Thoracic aorta (tissue), 2 donors: ENCODE measurements around the gene LCOR. TPM values are rescaled to one million over a fixed set of nuclear protein-coding genes. Genes with fewer than 3 reads are reported as not detected.

ENCODE experiments used
- ATAC-seq: fragments of 150-250 bp; one replicate; pipeline ENCODE4 v1.8.0; 2017; ENCODE audit warnings: low read depth; ENCODE audit not compliant: insufficient number of reproducible peaks, low FRiP score
- DNase-seq: peaks from one replicate; pipeline ENCODE4 v3.0.0-alpha.2; 2020; ENCODE audit warnings: low spot score
- H3K27ac ChIP-seq, 2 donors: fragments of 200-600 bp; sonication (generic); 1 replicate in 1 of 2; 2 replicates in 1 of 2; pipeline ENCODE4 v1.5.1; 2016; ENCODE audit warnings: mild to moderate bottlenecking in 2 of 2, moderate library complexity in 2 of 2
- H3K27me3 ChIP-seq: fragments of 200-600 bp; sonication (generic); replicated peaks from 2 replicates; pipeline ENCODE4 v1.6.0; 2016; ENCODE audit warnings: mild to moderate bottlenecking; ENCODE audit not compliant: insufficient read depth
- H3K36me3 ChIP-seq: fragments of 200-600 bp; sonication (generic); one replicate; pipeline ENCODE4 v1.5.1; 2016
- H3K4me1 ChIP-seq, 2 donors: fragments of 200-600 bp; sonication (generic); 1 replicate in 1 of 2; 2 replicates in 1 of 2; pipeline versions ENCODE4 v1.5.1 to v1.6.0; 2016; ENCODE audit warnings: low read depth in 2 of 2, mild to moderate bottlenecking in 1 of 2; ENCODE audit not compliant: control insufficient read depth in 1 of 2
- H3K4me3 ChIP-seq: fragments of 200-600 bp; sonication (generic); 2 replicates; pipeline ENCODE4 v1.5.1; 2016; ENCODE audit warnings: mild to moderate bottlenecking
- H3K9me3 ChIP-seq: fragments of 200-600 bp; sonication (generic); 2 replicates; pipeline ENCODE4 v1.5.1; 2016
- total RNA-seq, 2 donors: library from RNA; depleted of rRNA; stranded (reverse); fragments of >200 nt; gene quantifications; one replicate each; pipeline versions ENCODE4 v1.1.0 to v1.2.3, GENCODE V29; 2016
- TF ChIP-seq, protein P1 (sequence below): fragments of 200-600 bp; sonication (generic); IDR thresholded peaks from one replicate; pipeline ENCODE4 v1.5.1; 2019; ENCODE audit warnings: antibody characterized with exemption

The LCOR gene
- total RNA-seq, 2 donors from 2014 or later = 18.3 to 23.3 TPM

DNA sequence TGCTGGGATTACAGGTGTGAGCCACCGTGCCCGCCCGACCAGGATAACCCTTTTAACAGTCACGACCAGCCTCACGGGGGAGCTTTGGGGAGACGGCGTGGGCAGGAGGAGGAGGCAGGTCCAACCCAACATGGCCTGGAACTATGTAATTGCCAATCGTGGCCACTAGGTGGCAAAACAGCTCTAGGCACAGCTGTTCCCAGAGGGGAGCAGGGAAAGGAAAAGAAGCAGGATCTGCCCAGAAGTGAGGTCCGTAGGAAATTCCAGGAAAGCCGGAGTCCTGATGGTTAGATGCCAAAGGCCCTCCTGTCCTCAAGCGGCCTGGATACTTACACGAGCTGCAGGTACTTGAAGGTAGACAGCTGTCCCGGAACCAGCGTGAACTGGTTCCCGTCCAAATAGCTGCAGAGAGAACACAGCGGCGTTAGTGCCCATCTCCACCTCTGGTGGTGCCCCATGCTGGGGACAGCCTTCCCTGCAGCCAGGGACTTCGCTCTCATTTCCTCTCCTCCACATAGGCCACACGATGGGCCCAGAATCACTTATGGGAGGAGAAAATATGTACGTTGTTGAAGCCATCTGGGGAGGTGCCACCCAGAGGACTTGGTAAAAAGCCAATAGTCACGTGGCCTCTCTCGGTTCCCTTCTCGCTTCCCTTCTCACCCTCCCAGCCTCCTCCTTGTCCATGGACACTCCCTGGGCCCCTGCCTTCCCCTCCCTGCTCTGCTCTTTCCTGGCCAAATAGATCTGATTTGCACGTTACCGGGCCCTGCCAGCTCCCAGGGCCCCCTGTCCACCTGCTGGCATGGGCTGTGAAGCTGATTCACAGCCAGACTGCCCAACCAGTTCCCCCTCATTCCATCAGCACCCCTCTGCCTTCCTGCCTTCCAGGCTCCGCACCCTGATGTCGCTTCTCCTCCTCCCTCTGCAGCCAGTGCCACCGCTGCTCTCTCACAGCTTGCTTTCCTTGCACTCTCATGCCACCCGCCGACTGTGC, 205.6 kb downstream of the LCOR start:
- no peak overlapping the region for H3K27ac ChIP-seq
- H3K27me3 ChIP-seq = no peaks in the 10 kb centered on the region
- no peaks in the 10 kb centered on the region for H3K36me3 ChIP-seq
- ATAC-seq (peak; percentile 65), DNase-seq (peak; percentile 57)
- peaks cover 0 to 13% of the 10 kb centered on the region in 2 donors for H3K4me1 ChIP-seq
- H3K9me3 ChIP-seq = no peaks in the 10 kb centered on the region
- H3K4me3 ChIP-seq = peak overlapping the region; percentile 73
- TF ChIP-seq, protein P1, sequence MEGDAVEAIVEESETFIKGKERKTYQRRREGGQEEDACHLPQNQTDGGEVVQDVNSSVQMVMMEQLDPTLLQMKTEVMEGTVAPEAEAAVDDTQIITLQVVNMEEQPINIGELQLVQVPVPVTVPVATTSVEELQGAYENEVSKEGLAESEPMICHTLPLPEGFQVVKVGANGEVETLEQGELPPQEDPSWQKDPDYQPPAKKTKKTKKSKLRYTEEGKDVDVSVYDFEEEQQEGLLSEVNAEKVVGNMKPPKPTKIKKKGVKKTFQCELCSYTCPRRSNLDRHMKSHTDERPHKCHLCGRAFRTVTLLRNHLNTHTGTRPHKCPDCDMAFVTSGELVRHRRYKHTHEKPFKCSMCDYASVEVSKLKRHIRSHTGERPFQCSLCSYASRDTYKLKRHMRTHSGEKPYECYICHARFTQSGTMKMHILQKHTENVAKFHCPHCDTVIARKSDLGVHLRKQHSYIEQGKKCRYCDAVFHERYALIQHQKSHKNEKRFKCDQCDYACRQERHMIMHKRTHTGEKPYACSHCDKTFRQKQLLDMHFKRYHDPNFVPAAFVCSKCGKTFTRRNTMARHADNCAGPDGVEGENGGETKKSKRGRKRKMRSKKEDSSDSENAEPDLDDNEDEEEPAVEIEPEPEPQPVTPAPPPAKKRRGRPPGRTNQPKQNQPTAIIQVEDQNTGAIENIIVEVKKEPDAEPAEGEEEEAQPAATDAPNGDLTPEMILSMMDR = peak; percentile 88

- no peak overlapping the region for H3K27ac ChIP-seq
- H3K4me1 ChIP-seq = peaks cover 0 to 13% of the 10 kb centered on the region in 2 donors
- TF ChIP-seq, protein P1 = no peak
- H3K36me3 ChIP-seq = no peaks in the 10 kb centered on the region
- ATAC-seq (no peak), DNase-seq (no peak)
- no peaks in the 10 kb centered on the region for H3K27me3 ChIP-seq
- no peak overlapping the region for H3K4me3 ChIP-seq
- no peaks in the 10 kb centered on the region for H3K9me3 ChIP-seq
These were observed 206.6 kb downstream of the LCOR start for GRCh38 chr10:97038688-97039087.

DNA sequence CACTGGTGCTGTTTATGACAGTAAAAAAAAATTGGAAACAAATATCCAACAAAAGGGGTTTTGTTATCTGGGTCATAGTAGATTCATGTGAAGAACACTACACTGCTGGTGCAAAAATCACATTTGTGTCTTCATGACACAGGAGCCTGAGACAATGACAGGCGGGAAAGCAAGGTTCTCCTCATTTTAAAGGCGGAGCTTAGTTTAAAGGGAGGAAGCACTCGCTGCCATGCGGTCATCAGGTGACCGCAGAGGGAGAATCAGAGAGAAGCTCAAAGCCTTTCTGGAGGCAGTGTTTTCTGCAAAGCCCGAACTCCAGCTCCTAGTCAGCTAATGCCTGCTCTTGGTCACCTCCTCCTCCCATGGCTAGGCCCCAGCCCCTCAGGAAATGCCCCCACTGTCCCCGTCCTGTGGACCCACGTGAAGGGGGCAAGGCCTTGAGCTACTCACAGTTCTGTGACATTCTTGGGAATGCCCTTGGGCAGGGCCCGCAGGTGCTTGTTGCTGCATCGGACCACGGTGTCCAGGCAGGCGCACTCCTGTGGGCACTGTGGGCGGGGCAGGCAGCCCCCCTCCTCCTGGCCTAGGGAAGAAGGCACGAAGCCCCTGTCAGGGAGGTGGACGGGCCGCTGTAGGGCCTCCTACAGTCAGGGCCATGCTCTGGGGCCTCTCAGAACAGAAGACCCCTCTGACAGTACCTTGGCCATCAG, 207.6 kb downstream of the LCOR start:
- Histone ChIP-seq H3K36me3 (no peaks in the 10 kb centered on the region), H3K4me3 (no peak overlapping the region), H3K9me3 (no peaks in the 10 kb centered on the region), H3K4me1 (peaks cover 0 to 13% of the 10 kb centered on the region in 2 donors), H3K27me3 (no peaks in the 10 kb centered on the region), H3K27ac (no peak overlapping the region)
- ATAC-seq = no peak
- no peak for DNase-seq
- TF ChIP-seq, protein P1 = no peak

DNA sequence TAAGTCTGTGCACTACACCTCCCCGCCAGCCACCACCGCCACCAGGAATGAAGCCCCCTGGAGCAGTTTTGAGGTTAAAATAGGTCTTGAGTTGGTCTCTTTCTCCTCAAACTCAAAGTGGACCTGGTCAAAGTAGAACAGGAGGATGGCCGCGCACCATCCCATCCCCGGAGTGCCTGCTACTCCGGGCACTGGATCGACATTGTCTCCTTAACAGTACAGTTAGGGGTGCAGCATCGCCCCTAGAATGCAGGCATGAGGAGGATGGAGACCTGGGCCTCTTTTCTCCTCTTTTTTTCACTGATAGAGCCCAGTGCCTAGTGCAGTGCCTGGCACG, 208.1 kb downstream of the LCOR start:
- ATAC-seq (no peak), DNase-seq (no peak)
- Histone ChIP-seq H3K4me3 (no peak overlapping the region), H3K36me3 (no peaks in the 10 kb centered on the region), H3K9me3 (no peaks in the 10 kb centered on the region), H3K27me3 (no peaks in the 10 kb centered on the region), H3K4me1 (peaks cover 0 to 13% of the 10 kb centered on the region in 2 donors), H3K27ac (no peak overlapping the region)
- TF ChIP-seq, protein P1 = no peak

GRCh38 chr10:97040706-97041105, 208.6 kb downstream of the LCOR start:
- H3K36me3 ChIP-seq = no peaks in the 10 kb centered on the region
- H3K4me3 ChIP-seq = no peak overlapping the region
- TF ChIP-seq, protein P1 = no peak

More at GRCh38 chr10:97040706-97041105, 208.6 kb downstream of the LCOR start:
- Histone ChIP-seq H3K4me1 (peaks cover 0 to 13% of the 10 kb centered on the region in 2 donors), H3K27me3 (no peaks in the 10 kb centered on the region), H3K27ac (no peak overlapping the region), H3K9me3 (no peaks in the 10 kb centered on the region)
- DNase-seq = no peak
- no peak for ATAC-seq
